A549 (cell line): ENCODE measurements around the gene OR4C11.

Experiments
- CTCF ChIP-seq: fragments of >200 bp; sonication (Bioruptor Twin); formaldehyde crosslinking; IDR thresholded peaks from 3 replicates; pipeline ENCODE4 v1.5.1; 2016
- EP300 ChIP-seq, 2 experiments: fragments of >200 bp; sonication (Bioruptor Twin); formaldehyde crosslinking; IDR thresholded peaks; 2 replicates in 1 of 2; 3 replicates in 1 of 2; pipeline ENCODE4 v1.6.1; 2016 to 2017
- JUN ChIP-seq, 2 experiments: fragments of >200 bp; sonication (Bioruptor Twin); formaldehyde crosslinking; IDR thresholded peaks; 2 replicates in 1 of 2; 3 replicates in 1 of 2; pipeline ENCODE4 v1.6.1; 2016 to 2017
- MAFK ChIP-seq: fragments of 450-650 bp; IDR thresholded peaks from 2 replicates; pipeline ENCODE4 v1.6.1; 2014; ENCODE audit not compliant: partially characterized antibody
- MAX ChIP-seq: IDR thresholded peaks from 2 replicates; pipeline ENCODE4 v1.6.1; 2012
- PBX3 ChIP-seq: IDR thresholded peaks from 2 replicates; pipeline ENCODE4 v1.6.1; 2012
- RAD21 ChIP-seq, 2 experiments: fragments of >200 bp in 1 of 2; sonication (Bioruptor Twin) in 1 of 2; formaldehyde crosslinking in 1 of 2; IDR thresholded peaks in 1 of 2; conservative IDR thresholded peaks in 1 of 2; 2 replicates in 1 of 2; 3 replicates in 1 of 2; pipeline ENCODE4 v1.6.1; 2012 to 2018; ENCODE audit warnings: inconsistent platforms in 1 of 2
- RNF2 ChIP-seq: fragments of 200-600 bp; sonication (generic); IDR thresholded peaks from 2 replicates; pipeline ENCODE4 v1.6.1; 2016; ENCODE audit warnings: low read depth, mild to moderate bottlenecking, antibody characterized with exemption, moderate library complexity, borderline replicate concordance

GRCh38 chr11:55655096-55655495 is 47.7 kb upstream of the OR4C11 start:
- TF ChIP-seq JUN (IDR thresholded peaks at IDR 0.05): no peak
- no peak for TF ChIP-seq CTCF
- TF ChIP-seq EP300 (IDR thresholded peaks at IDR 0.05): no peak
- TF ChIP-seq RAD21 (conservative IDR thresholded peaks at IDR 0.05 in 1 of 2, IDR thresholded peaks at IDR 0.05 in 1 of 2): no peak
- TF ChIP-seq MAFK: no peak
- no peak for TF ChIP-seq MAX
- no peak for TF ChIP-seq PBX3
- TF ChIP-seq RNF2: no peak
